Left lung (tissue), 10 donors: ENCODE measurements around the gene HCLS1. TPM values are rescaled to one million over a fixed set of nuclear protein-coding genes. Genes with fewer than 3 reads are reported as not detected.

Experiments
- ATAC-seq: fragments of 200-7000 bp; cut with Tn5 transposase; one replicate; pipeline ENCODE4 v1.9.1; 2020; ENCODE audit warnings: moderate library complexity
- DNase-seq, 4 donors: peaks; one replicate each; pipeline ENCODE4 v3.0.0-alpha.2; 2013 to 2020
- H3K27ac ChIP-seq, 2 donors: fragments of 200-600 bp; sonication (generic) in 1 of 2; one replicate each; pipeline versions ENCODE4 v1.5.0 to v1.8.0; 2020 to 2021
- H3K27me3 ChIP-seq, 2 donors: fragments of 200-600 bp; sonication (generic) in 1 of 2; one replicate each; pipeline versions ENCODE4 v1.5.0 to v1.8.0; 2020 to 2021
- H3K36me3 ChIP-seq, 2 donors: fragments of 200-600 bp; sonication (generic) in 1 of 2; one replicate each; pipeline versions ENCODE4 v1.5.0 to v1.8.0; 2020 to 2021
- H3K4me1 ChIP-seq, 2 donors: fragments of 200-600 bp; one replicate each; pipeline ENCODE4 v1.8.0; 2021
- H3K4me3 ChIP-seq, 2 donors: fragments of 200-600 bp; sonication (generic) in 1 of 2; one replicate each; pipeline versions ENCODE4 v1.5.0 to v1.8.0; 2020 to 2021; ENCODE audit warnings: mild to moderate bottlenecking in 1 of 2
- H3K9me3 ChIP-seq, 2 donors: fragments of 200-600 bp; sonication (generic) in 1 of 2; one replicate each; pipeline versions ENCODE4 v1.5.0 to v1.8.0; 2020 to 2021
- CTCF ChIP-seq, 2 donors: fragments of 200-600 bp; sonication (generic) in 1 of 2; IDR thresholded peaks; one replicate each; pipeline versions ENCODE4 v1.5.0 to v1.8.0; 2021; ENCODE audit warnings: antibody characterized with exemption in 2 of 2
- intact Hi-C, 2 donors: fragments of 100-400 bp; cut with DNase I; formaldehyde crosslinking; loops; one replicate each; pipeline versions ENCODE4 v1.11.2 to v1.14.2; 2022
- polyA plus RNA-seq, 6 donors: library from polyadenylated mRNA; unstranded; fragments of 120-200 nt; gene quantifications; one replicate each; pipeline ENCODE4 v1.2.1, GENCODE V29; 2013; ENCODE audit not compliant: insufficient read length in 6 of 6
- total RNA-seq, 2 donors: library from RNA; stranded (reverse); fragmentation: NEBNext Ultra II Directional; extraction: Animal tissue kit (Norgen Biotek cat#: 25700); gene quantifications; one replicate each; pipeline ENCODE4 v1.2.1, GENCODE V29; 2021
- donor health status: DM: no; HTN: yes; CAD: no.
- donor health status: DM: no; HTN: no; CAD: no.

Gene HCLS1
- total and polyA plus RNA-seq, 8 donors: 5.9 to 98.6 (median 7.7) TPM

- no peaks in the 10 kb centered on the region for H3K27me3 ChIP-seq
- peaks cover 0 to 58% of the 10 kb centered on the region in 2 donors for H3K36me3 ChIP-seq
- no peak overlapping the region for H3K4me3 ChIP-seq
- ATAC-seq (no peak), DNase-seq (no peak)
- no peak for TF ChIP-seq CTCF (IDR thresholded peaks at IDR 0.05)
- no peaks in the 10 kb centered on the region for H3K4me1 ChIP-seq
- H3K9me3 ChIP-seq: no peaks in the 10 kb centered on the region
- intact Hi-C loops: no loop called here
- no peak overlapping the region for H3K27ac ChIP-seq
Measured at GRCh38 chr3:121630355-121630754, 30.3 kb downstream of the HCLS1 start.

GRCh38 chr3:121629601-121630000 is 31.1 kb downstream of the HCLS1 start:
- H3K4me1 ChIP-seq: no peaks in the 10 kb centered on the region
- no peak overlapping the region for H3K27ac ChIP-seq
- peaks cover 0 to 52% of the 10 kb centered on the region in 2 donors for H3K36me3 ChIP-seq
- H3K4me3 ChIP-seq: no peak overlapping the region
- H3K27me3 ChIP-seq: no peaks in the 10 kb centered on the region
- no peak for DNase-seq
- H3K9me3 ChIP-seq: no peaks in the 10 kb centered on the region
- intact Hi-C loops: no loop called here
- no peak for ATAC-seq
- no peak for TF ChIP-seq CTCF (IDR thresholded peaks at IDR 0.05)

GRCh38 chr3:121627622-121628021 is 33.1 kb downstream of the HCLS1 start:
- no peak for ATAC-seq
- Histone ChIP-seq H3K4me1 (no peaks in the 10 kb centered on the region), H3K4me3 (no peak overlapping the region), H3K9me3 (no peaks in the 10 kb centered on the region), H3K27ac (no peak overlapping the region), H3K27me3 (no peaks in the 10 kb centered on the region), H3K36me3 (peaks cover 0 to 32% of the 10 kb centered on the region in 2 donors)
- intact Hi-C loops: no loop called here
- no peak for TF ChIP-seq CTCF (IDR thresholded peaks at IDR 0.05)
- DNase-seq: no peak

- DNase-seq (no peak), ATAC-seq (no peak)
- Histone ChIP-seq H3K9me3 (no peaks in the 10 kb centered on the region), H3K27ac (no peak overlapping the region), H3K4me1 (no peaks in the 10 kb centered on the region), H3K27me3 (no peaks in the 10 kb centered on the region), H3K4me3 (no peak overlapping the region), H3K36me3 (peaks cover 0 to 28% of the 10 kb centered on the region in 2 donors)
- TF ChIP-seq CTCF (IDR thresholded peaks at IDR 0.05): no peak
- intact Hi-C loops: no loop called here
Measured at GRCh38 chr3:121627211-121627610, 33.5 kb downstream of the HCLS1 start.

- no peak overlapping the region for H3K4me3 ChIP-seq
- no peaks in the 10 kb centered on the region for H3K9me3 ChIP-seq
- ATAC-seq (no peak), DNase-seq (no peak)
- TF ChIP-seq CTCF (IDR thresholded peaks at IDR 0.05): no peak
- H3K27me3 ChIP-seq: no peaks in the 10 kb centered on the region
- H3K4me1 ChIP-seq: no peaks in the 10 kb centered on the region
- peaks cover 0 to 21% of the 10 kb centered on the region in 2 donors for H3K36me3 ChIP-seq
- no peak overlapping the region for H3K27ac ChIP-seq
- intact Hi-C loops: no loop called here
Measured at GRCh38 chr3:121626495-121626894, 34.2 kb downstream of the HCLS1 start.
